DOHH2 (cell line): ENCODE results near the gene EDC3.
"Not testable (repeated sequence)": the region's sequence is repeated elsewhere in the genome, so short reads cannot be mapped to it uniquely, and the experiment has no call there.

Experiments used
- H3F3A ChIP-seq: fragments of 200-600 bp; sonication (generic), shearing (Covaris generic); 2 replicates; pipeline ENCODE4 v1.6.0; 2016; ENCODE audit warnings: antibody characterized with exemption, mild to moderate bottlenecking; ENCODE audit not compliant: control insufficient read depth, insufficient read depth
- H3K27ac ChIP-seq: fragments of 200-600 bp; sonication (generic); 2 replicates; pipeline ENCODE4 v1.5.1; 2014; ENCODE audit warnings: low read depth, mild to moderate bottlenecking, low read length, moderate library complexity
- H3K27me3 ChIP-seq: fragments of 200-600 bp; sonication (generic); 2 replicates; pipeline ENCODE4 v1.6.1; 2014; ENCODE audit warnings: mild to moderate bottlenecking, low read length, mixed read lengths; ENCODE audit not compliant: control insufficient read depth
- H3K36me3 ChIP-seq: fragments of 200-600 bp; sonication (generic); 2 replicates; pipeline ENCODE4 v1.6.1; 2014; ENCODE audit warnings: mild to moderate bottlenecking, low read length, moderate library complexity, mixed read lengths; ENCODE audit not compliant: control insufficient read depth
- H3K4me1 ChIP-seq: fragments of 200-600 bp; sonication (generic); 2 replicates; pipeline ENCODE4 v1.6.1; 2014; ENCODE audit warnings: mild to moderate bottlenecking, low read length, mixed read lengths; ENCODE audit not compliant: control insufficient read depth
- H3K4me2 ChIP-seq: fragments of 200-600 bp; sonication (generic); 2 replicates; pipeline ENCODE4 v1.6.0; 2014; ENCODE audit warnings: mild to moderate bottlenecking, low read length, moderate library complexity
- H3K4me3 ChIP-seq: fragments of 200-600 bp; sonication (generic); 2 replicates; pipeline ENCODE4 v1.5.1; 2014; ENCODE audit warnings: mild to moderate bottlenecking, low read length, mixed read lengths
- H3K79me2 ChIP-seq: fragments of 200-600 bp; sonication (generic); 2 replicates; pipeline ENCODE4 v1.6.1; 2014; ENCODE audit warnings: mild to moderate bottlenecking, low read length, mixed read lengths; ENCODE audit not compliant: control insufficient read depth
- H3K9me2 ChIP-seq: fragments of 200-600 bp; sonication (generic); replicated peaks from 2 replicates; pipeline ENCODE4 v1.6.1; 2014; ENCODE audit warnings: mild to moderate bottlenecking, low read length, mixed read lengths; ENCODE audit not compliant: control insufficient read depth
- H3K9me3 ChIP-seq: fragments of 200-600 bp; sonication (generic); 2 replicates; pipeline ENCODE4 v1.6.1; 2014; ENCODE audit warnings: antibody characterized with exemption, low read length, mixed read lengths; ENCODE audit not compliant: control insufficient read depth, insufficient read depth
- H4K20me1 ChIP-seq: fragments of 200-600 bp; sonication (generic); 2 replicates; pipeline ENCODE4 v1.6.0; 2014; ENCODE audit warnings: low read depth, mild to moderate bottlenecking, antibody characterized with exemption, low read length, moderate library complexity; ENCODE audit not compliant: control insufficient read depth, insufficient read depth
- CTCF ChIP-seq: fragments of 200-600 bp; sonication (generic); IDR thresholded peaks from one replicate; pipeline ENCODE4 v1.5.1; 2014; ENCODE audit warnings: antibody characterized with exemption, mild to moderate bottlenecking, low read depth, low read length; ENCODE audit not compliant: poor library complexity, severe bottlenecking
- EZH2phosphoT487 ChIP-seq: fragments of 200-600 bp; sonication (generic); IDR thresholded peaks from 2 replicates; pipeline ENCODE4 v1.6.1; 2017; ENCODE audit warnings: borderline replicate concordance, mild to moderate bottlenecking, antibody characterized with exemption, low read length, moderate library complexity, mixed read lengths

The EDC3 gene

GRCh38 chr15:74598126-74598842 lies 97.5 kb downstream of the EDC3 start:
- Histone ChIP-seq H3K9me2 (no peaks in the 10 kb centered on the region), H3K27ac (no peak overlapping the region), H4K20me1 (no peaks in the 10 kb centered on the region), H3K36me3 (no peaks in the 10 kb centered on the region), H3K9me3 (no peaks in the 10 kb centered on the region), H3F3A (no peaks in the 10 kb centered on the region), H3K4me3 (peak overlapping the region; percentile 69), H3K27me3 (no peaks in the 10 kb centered on the region), H3K4me2 (peak overlapping the region; percentile 75), H3K4me1 (peaks cover 13% of the 10 kb centered on the region), H3K79me2 (no peaks in the 10 kb centered on the region)
- TF ChIP-seq EZH2phosphoT487 = no peak
- no peak for TF ChIP-seq CTCF

- not testable (repeated sequence) for H3K27ac ChIP-seq, H4K20me1 ChIP-seq, H3K4me3 ChIP-seq, H3F3A ChIP-seq, H3K9me3 ChIP-seq, H3K4me2 ChIP-seq, H3K36me3 ChIP-seq, H3K27me3 ChIP-seq, H3K9me2 ChIP-seq, H3K79me2 ChIP-seq
- H3K4me1 ChIP-seq = peaks cover 13% of the 10 kb centered on the region
Observed at GRCh38 chr15:74597146-74597705, 98.6 kb downstream of the EDC3 start.

- not testable (repeated sequence) for H3F3A ChIP-seq, H4K20me1 ChIP-seq, H3K9me3 ChIP-seq, H3K4me2 ChIP-seq, H3K36me3 ChIP-seq, H3K9me2 ChIP-seq, H3K27me3 ChIP-seq, H3K79me2 ChIP-seq, H3K4me3 ChIP-seq, H3K27ac ChIP-seq
- H3K4me1 ChIP-seq = peaks cover 13% of the 10 kb centered on the region
Observed at GRCh38 chr15:74596736-74597135, 99.1 kb downstream of the EDC3 start.

GRCh38 chr15:74595271-74595670 lies 100.6 kb downstream of the EDC3 start:
- TF ChIP-seq EZH2phosphoT487 (no peak), CTCF (no peak)
- H3K4me2 ChIP-seq = no peak overlapping the region
- H3K27ac ChIP-seq = no peak overlapping the region
- H3K79me2 ChIP-seq = no peaks in the 10 kb centered on the region
- no peaks in the 10 kb centered on the region for H3F3A ChIP-seq
- peaks cover 13% of the 10 kb centered on the region for H3K4me1 ChIP-seq
- H3K36me3 ChIP-seq = no peaks in the 10 kb centered on the region
- H3K27me3 ChIP-seq = no peaks in the 10 kb centered on the region; the same call in 1 of the 2 replicates
- no peaks in the 10 kb centered on the region for H3K9me2 ChIP-seq
- H3K4me3 ChIP-seq = no peak overlapping the region
- H4K20me1 ChIP-seq = no peaks in the 10 kb centered on the region
- no peaks in the 10 kb centered on the region for H3K9me3 ChIP-seq
